Middle frontal gyrus (tissue), 1 donor: ENCODE data around the gene FOXI1.
"Not testable (repeated sequence)": the region's sequence is repeated elsewhere in the genome, so short reads cannot be mapped to it uniquely, and the experiment has no call there.

Experiments used
- DNase-seq: peaks from one replicate; pipeline ENCODE4 v3.0.0-alpha.2; 2015; ENCODE audit warnings: low spot score; ENCODE audit errors: extremely low spot score

FOXI1 gene

DNA sequence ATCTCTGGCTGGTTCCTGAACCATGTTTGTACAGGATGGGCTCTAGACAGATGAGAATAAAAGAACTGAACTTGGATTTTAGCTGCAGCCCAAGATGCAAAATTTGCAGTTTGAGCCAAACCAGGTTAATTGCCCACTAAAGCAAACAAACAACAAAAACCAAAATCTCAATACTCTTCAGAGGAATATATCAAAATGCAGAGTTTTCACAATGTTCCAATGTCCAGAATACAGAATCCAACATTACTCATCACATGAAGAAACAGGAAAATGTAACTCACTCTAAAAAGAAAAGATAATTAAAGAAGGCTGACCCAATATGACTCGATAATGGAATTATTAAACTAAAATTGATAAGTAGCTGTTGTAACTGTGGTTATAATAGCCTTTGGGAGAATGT, 20.4 kb downstream of the FOXI1 start:
- no peak for DNase-seq

DNA sequence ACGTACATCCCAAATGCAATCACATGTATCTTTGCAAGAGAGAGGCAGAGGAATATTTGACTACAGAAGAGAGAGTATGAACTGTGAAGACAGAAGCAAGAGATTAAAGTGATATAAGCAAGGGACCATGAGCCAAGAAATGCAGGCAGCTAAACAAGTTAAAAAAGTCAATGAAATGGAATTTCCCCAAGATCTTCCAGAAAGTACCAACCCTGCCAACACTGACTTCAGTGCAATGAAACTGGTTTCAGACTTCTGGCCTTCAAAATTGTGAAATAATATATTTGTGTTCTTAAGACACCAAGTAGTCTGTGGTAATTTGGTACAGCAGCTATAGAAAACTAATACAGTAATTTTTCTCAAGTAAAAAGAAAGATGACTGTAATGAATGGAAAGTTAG, 20.9 kb downstream of the FOXI1 start:
- no peak for DNase-seq

GRCh38 chr5:170131235-170131634, 25.5 kb downstream of the FOXI1 start:
- DNase-seq, result no peak

DNA sequence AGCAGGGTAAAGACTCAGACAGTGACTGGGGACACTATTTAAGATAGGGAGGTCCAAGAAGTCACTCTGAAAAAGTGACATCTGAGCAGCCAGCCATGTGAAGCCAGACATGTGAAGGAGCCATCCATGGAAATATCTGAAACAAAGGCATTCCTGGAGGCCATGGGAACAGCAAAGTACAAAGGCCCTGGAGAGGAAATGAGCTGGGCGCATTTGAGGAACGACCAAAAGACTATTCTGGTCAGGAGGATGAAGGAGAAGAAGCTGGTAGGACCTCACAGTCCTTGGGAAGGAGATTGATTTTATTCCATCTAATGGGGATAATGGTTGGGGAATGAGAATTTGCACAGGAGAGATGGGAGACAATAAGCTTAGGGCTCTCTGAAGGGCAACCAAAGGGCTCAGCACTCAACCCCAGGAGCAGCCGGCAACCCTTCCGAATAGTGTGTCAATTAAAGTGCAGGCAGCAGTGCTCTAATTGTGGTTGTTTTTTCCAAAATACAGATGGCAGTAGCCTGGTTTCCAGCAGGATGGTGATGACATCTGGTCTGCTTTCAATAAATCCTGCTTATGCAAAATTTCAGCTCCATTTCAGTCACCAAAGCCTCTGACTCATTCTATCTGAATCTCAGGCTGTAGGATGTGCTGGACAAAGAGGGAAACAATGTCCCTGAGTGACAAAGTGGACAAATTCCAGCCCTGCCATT, 26.7 kb downstream of the FOXI1 start:
- DNase-seq, result no peak

- no peak for DNase-seq
These were observed 27.3 kb downstream of the FOXI1 start for GRCh38 chr5:170132976-170133448.

DNA sequence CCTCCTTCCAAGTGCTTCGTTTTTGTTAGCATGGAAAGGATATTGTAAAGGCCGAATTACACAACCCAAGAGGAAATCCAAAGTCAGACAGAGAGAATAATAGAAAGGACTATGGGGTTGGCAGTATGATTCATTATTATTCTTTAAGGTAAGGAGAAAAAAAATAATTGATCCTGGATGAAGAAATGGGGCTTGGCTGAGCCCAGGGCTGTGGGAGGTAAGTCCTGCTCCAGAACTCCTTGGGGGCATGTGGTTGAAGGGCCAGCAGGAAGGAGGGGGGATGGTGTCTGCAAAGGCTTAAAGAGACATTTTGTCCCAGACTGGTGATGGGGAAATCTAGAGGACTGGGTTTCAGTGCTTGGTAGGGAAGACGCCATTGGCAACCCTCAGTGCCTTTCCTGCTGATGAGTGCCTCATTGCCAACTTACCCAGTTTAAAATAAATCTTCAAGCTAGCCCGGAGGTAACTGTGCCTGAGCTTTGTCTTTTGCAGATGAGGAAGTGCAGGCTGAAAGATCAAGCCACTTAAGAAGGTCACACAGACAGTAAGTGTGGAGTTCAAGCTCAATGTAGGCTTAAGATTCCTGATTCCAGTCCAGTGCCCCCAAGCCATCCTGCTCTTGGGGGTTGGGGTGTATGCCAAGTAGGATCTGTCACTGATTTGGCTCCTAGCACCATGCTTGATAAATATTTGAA, 30.2 kb downstream of the FOXI1 start:
- no peak for DNase-seq

DNA sequence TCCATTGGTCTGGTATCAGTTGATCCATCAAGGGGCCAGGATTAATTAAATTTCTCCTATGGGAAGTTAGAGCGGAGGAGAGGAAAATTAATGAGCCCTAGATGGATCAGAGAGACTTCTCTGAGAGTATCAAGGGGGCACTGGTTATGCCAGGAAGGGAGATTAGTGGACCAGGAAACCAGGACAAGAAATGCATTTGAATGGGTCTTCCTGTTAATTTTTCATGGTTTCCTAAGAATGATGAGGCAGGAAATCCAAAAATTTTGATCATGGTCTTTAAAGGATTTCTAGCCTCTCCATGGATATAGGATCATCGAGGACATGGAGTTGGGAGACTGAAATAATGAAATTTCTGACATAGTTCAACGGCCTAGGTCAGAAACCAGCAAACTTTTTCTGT, 30.8 kb downstream of the FOXI1 start:
- no peak for DNase-seq

- DNase-seq, result no peak
These were observed 32.1 kb downstream of the FOXI1 start for GRCh38 chr5:170137694-170138214.

DNA sequence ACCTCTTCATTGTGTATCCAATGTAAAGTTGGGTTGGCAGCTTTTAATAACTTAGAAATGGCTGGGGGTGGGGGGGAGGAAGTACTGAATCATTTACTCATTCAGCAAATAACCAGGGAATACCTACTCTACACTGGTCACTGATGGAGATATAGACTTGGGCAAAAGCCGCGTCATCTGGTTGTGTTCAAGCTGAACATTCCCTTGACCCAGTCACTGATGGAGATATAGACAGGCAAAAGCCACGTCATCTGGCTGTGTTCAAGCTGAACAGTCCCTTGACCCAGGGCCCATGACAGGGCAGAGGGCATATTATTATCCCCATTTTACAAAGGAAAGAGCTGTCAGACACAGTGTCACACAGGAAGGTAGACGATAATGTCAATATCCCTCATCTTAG, 32.6 kb downstream of the FOXI1 start:
- DNase-seq, result no peak

DNA sequence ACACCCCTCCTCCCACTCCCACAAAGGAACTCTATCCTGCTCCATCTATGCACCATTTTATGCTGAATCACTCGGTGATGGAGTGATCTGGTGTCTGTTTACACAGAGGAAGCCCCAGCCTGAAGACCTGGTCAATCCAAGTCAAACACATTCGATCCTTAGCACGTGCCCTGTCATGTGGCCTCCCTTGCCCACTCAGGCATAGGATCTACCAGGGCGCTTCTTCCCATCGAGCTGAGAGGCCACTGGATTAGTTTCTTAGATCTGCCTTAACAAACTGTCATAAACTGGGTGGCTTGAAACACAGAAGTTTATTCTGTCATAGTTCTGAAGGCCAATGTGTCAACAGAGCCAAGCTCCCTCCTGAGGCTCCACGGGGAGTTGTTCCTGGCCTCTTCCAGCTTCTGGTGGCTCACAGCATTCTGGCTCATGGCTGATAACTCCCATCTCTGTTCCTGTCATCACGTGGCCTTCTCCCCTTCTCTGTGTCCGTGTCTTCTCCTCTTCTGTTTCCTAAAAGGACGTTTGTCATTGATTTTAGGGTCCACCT, 34.2 kb downstream of the FOXI1 start:
- no peak for DNase-seq

- DNase-seq, result not testable (repeated sequence)
These were observed 35.5 kb downstream of the FOXI1 start for GRCh38 chr5:170141196-170141595.

- no peak for DNase-seq
These were observed 35.9 kb downstream of the FOXI1 start for GRCh38 chr5:170141636-170142035.

- DNase-seq, result no peak
These were observed 36.5 kb downstream of the FOXI1 start for GRCh38 chr5:170142196-170142595.

DNA sequence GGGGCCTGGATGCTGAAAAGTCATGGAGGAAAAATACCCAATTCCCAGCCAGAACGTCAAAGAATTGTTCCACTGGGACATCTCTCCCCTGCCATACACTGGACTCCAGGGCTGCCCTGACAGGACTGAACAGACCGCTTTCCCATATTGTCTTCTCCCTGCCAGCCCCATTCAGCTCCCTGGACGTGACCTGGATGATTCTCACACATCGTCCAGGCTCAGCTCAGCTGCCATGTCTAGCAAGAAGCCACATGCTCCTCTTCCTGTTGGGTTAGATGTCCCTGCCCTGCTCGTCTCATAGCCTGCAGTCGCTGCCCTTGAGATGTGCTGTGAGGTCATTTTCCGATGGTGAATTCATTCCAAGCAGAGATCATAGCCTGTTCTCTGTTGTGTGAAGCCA, 37.4 kb downstream of the FOXI1 start:
- DNase-seq, result no peak

- DNase-seq, result no peak
These were observed 38.0 kb downstream of the FOXI1 start for GRCh38 chr5:170143710-170144109.

DNA sequence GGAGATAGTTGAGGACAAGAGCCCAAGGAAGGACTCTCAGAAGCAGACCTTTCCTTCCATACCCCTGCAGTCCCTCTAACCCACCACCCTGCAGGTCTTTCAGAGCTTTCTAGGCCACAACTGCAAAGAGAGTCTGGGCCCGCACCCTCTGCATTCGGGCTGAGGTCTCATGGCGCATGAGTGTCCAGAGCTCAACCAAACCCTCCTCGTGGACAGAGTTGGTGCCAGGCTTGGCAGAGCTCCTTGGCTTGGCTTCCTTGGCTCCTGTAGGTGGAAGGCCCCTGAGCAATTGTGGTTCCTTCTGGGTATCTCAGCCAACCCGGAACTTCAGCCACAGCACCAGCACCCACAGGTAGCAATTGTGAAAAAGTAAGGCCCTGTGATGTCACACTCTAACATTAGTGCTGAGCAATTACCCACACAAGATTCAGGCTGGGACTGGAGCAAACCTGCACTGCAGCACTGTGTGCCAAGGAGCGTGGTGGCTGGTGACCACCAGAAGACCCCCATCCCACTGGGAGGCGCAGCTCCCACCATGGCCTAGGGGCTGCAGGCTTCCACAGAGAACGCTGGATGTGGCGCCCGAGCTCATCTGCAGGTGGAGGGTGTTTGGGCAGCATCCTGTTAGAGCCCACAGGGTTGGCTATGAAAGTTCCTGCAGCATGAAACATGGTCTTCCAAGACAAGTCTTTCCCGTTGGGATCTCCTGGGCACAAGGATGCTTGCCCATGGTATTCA, 38.8 kb downstream of the FOXI1 start:
- DNase-seq, result no peak

DNA sequence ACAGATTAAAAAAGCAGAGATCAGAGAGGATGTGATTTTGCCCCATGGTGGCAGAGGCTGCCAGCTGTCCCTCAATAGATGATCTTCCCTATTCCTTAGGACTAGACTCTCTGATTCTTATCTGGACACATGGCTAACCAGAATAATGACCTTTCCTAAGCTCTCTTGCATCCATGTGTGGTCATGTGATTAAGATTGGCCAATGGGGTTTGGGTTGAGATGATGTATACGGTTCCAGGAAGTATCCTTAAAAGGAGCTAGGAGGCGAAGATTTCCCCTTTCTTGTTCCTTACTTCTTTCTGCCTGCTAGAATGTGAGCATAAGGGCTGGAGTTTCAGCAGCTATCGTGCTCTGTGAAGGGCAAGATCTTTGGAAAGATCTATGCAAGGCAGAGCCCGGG, 39.8 kb downstream of the FOXI1 start:
- no peak for DNase-seq

GRCh38 chr5:170147051-170147752, 41.5 kb downstream of the FOXI1 start:
- DNase-seq, result no peak

- no peak for DNase-seq
These were observed 42.1 kb downstream of the FOXI1 start for GRCh38 chr5:170147753-170148264.

DNA sequence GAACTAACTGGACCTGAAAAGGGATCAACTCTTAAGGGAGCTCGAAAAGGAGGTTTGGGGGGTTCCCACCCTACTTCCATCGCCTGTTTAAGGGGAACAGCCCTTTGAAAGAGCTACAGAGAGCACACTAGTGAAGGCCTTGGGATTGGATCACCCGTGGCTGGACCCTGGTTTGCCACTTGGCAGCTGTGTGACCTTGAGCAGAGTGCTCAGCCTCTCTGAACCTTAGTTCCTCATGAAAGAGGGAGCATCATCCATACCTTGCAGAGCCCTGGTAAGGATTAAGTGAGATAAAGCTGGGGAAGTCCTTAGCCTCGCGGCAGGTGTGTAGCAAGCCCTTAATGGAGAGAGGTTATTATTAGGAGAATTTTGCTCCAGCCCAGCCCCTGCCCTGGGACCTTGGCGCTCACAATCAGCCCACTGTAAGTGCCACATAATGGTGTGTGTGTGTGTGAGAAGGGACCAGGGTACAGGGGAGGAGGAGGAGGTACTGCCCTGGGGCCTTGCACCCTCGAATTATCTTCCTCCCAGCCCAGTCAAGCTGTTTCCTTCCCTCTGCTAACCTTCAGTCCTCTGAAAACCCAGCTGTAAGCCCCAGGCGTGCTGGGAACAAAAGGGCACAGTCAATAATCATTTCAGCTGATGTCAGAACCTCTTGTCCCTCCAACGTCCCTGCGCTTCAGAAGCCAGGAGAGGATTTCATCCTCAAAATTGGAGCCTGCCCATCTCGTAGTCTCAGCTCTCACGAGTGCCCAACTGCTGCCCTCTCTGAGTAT, 42.9 kb downstream of the FOXI1 start:
- DNase-seq, result no peak
